ENCODE results near the gene ZNF774. TPM values are rescaled to one million over a fixed set of nuclear protein-coding genes. Genes with fewer than 3 reads are reported as not detected.
"Not testable (repeated sequence)": the region's sequence is repeated elsewhere in the genome, so short reads cannot be mapped to it uniquely, and the experiment has no call there.

ZNF774 gene
- total RNA-seq: 1 to 10 TPM; 1.1 to 2.1 TPM

DNA sequence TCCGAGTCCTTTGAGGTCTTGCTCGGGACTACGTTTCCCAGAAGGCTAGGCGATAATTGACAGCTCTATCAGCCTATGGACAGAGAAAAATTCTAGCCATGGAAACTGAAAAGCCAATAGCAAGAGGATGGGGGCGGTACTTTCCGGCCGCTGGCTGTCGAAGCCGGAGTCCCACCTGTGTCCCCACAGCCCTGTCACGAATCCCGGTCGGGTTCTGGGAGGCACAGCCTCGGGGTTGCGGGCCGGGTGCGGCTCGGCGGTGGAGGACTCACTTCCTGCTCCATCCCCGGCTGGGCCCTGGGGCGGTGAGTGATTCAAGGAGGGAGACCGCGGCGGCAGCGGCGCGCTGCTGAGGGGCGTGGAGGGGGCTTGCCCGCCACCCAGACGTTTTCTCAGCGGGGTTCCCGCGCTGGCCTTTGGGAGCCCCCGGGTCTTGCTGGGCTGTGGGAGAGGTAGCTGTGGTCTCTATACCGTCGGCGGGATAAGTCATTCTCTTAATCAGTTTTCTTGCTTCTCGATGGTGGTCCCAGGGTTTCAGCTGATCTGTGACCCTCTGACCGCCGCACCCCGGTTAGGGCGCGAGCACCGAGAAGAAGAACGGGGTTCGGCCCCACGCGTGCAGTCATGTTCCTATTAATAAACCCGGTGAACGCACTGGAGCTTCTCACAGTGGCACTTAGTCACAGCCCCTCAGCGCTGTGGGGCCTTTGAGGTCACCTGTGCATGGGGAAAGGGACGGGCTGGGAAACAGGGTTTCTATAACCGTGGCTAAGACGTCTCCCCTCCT, at the start of gene ZNF774:
Gene ZNF774, plus strand, starts transcription at position 178 of the 787 bp plus-strand sequence. CDS start 2,377 bp downstream, outside the sequence.
- no peaks in the 10 kb centered on the region for H3K9me3 Mint-ChIP-seq
- peak; percentile 94 for DNase-seq
- peak within 1 kb of the TSS; percentile 71 for H3K27ac Mint-ChIP-seq
- CTCF ChIA-PET: interaction anchor here (0.6 to 1.5 kb wide), 8 partner anchors 10 to 501 kb away, joined by 3 to 7 read pairs (median 3); no protein-coding TSS in a partner anchor
- POLR2A ChIA-PET: interaction anchor here (0.5 to 1.1 kb wide), 2 partner anchors 37 to 212 kb away, joined by 3 to 11 read pairs; no protein-coding TSS in a partner anchor
- no peaks in the 10 kb centered on the region for H3K36me3 Mint-ChIP-seq (ENCODE audit: low read depth)
- peak within 1 kb of the TSS; percentile 81 for H3K4me3 Mint-ChIP-seq
- peaks cover 19% of the 10 kb centered on the region for H3K4me1 Mint-ChIP-seq
- H3K27me3 Mint-ChIP-seq: no peaks in the 10 kb centered on the region

DNA sequence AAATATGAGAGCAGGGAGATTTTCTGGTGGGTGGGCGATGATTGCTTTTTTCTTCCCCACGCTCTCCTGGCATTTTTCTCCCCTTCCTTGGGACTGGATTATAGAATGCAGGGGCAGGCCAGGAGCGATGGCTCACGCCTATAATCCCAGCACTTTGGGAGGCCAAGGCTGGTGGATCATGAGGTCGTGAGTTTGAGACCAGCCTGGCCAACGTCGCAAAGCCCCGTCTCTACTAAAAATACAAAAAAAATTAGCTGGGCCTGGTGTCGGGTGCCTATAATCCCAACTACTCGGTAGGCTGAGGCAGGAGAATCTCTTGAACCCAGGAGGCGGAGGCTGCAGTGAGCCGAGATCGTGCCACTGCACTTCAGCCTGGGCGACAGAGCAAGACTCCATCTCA, 46.7 kb upstream of the ZNF774 start:
- POLR2A ChIA-PET: not testable (repeated sequence)
- CTCF ChIA-PET: interaction anchor here (0.7 to 3.2 kb wide), 7 partner anchors 10 to 57 kb away, joined by 3 to 17 read pairs (median 5); no protein-coding TSS in a partner anchor

DNA sequence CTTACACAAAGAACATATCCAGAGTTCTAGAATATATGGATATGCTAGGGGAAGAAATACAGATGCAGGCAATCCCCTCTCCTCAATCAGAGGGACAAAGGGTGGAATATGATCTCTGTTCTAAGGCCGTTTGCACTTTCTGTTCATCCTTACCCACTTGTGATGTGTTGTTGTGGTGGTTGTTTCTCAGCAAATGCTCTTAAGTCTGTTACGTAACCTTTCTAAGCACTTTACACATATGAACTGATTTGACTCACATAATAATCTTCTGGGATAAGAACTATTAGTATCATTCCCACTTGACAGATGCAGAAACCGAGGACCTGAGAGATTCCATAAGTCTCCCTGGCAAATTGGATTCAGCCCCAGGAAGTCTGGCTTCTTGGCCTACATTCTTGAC, 46.2 kb upstream of the ZNF774 start:
- POLR2A ChIA-PET: interaction anchor here (0.5 to 0.6 kb wide), 2 partner anchors 18 to 119 kb away, joined by 4 to 6 read pairs; no protein-coding TSS in a partner anchor
- CTCF ChIA-PET: interaction anchor here (0.6 to 3.2 kb wide), 7 partner anchors 9 to 342 kb away, joined by 3 to 17 read pairs (median 4); no protein-coding TSS in a partner anchor
- Mint-ChIP-seq H3K9me3 (no peaks in the 10 kb centered on the region), H3K27ac (peak overlapping the region; percentile 80), H3K4me3 (peak overlapping the region; percentile 14), H3K27me3 (no peaks in the 10 kb centered on the region), H3K4me1 (peaks cover 38% of the 10 kb centered on the region), H3K36me3 (ENCODE audit: low read depth) (no peaks in the 10 kb centered on the region)
- no peak for DNase-seq

More for the DNA sequence above, 46.7 kb upstream of the ZNF774 start:
- DNase-seq; H3K36me3 Mint-ChIP-seq (ENCODE audit: low read depth); H3K27ac Mint-ChIP-seq; H3K27me3 Mint-ChIP-seq; H3K4me3 Mint-ChIP-seq; H3K9me3 Mint-ChIP-seq: not testable (repeated sequence)
- peaks cover 40% of the 10 kb centered on the region for H3K4me1 Mint-ChIP-seq

DNA sequence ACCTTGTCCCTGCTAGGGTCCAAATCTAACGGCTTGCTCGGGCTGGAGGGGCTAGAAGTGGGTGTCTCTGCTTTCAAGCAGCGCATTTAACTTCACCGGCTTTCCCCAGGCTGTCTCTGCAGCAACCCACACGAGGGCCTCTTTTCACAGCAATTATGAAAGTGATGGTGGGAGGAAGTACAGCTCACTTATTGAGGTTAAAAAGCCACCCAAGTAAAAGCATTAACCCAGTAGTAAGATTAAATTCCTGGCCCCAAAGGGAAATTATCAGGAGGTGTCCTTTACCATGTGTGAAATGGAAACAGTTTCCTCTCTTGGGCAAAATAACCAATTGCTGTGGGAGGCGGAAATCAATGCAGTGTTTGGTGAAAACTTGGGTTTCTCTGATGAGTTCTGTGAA, 45.5 kb upstream of the ZNF774 start:
- peak; percentile 44 for DNase-seq
- Mint-ChIP-seq H3K4me3 (peak overlapping the region; percentile 14), H3K9me3 (no peaks in the 10 kb centered on the region), H3K27me3 (peaks cover 3% of the 10 kb centered on the region), H3K27ac (peak overlapping the region; percentile 80), H3K4me1 (peaks cover 34% of the 10 kb centered on the region), H3K36me3 (ENCODE audit: low read depth) (no peaks in the 10 kb centered on the region)
- POLR2A ChIA-PET: interaction anchor here (0.5 to 0.6 kb wide), 2 partner anchors 19 to 118 kb away, joined by 4 to 6 read pairs; no protein-coding TSS in a partner anchor
- CTCF ChIA-PET: interaction anchor here (0.6 to 3.2 kb wide), 10 partner anchors 8 to 341 kb away, joined by 3 to 17 read pairs (median 3); no protein-coding TSS in a partner anchor

DNA sequence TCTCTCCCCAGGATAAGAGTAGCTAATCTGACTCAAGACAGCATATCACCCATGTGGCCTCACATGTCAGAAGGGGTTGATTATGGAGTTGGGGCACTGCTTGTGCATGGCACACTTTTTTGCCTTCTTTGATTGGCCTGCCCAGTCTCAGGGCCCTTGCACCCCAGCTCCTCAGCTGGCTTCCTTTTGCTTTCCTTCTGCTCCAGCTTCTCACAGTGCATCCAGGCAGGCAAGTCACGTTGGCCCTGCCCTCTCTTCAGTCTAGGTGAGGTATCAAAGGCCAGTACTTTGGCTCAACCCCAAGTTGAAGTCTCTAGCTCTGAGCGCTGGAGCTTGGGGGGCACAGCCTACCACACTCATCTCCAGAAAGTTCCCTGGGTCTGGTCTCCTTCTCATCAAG, 44.4 kb upstream of the ZNF774 start:
- Mint-ChIP-seq H3K4me1 (peaks cover 28% of the 10 kb centered on the region), H3K27me3 (peaks cover 12% of the 10 kb centered on the region), H3K36me3 (ENCODE audit: low read depth) (no peaks in the 10 kb centered on the region), H3K4me3 (no peak overlapping the region), H3K27ac (no peak overlapping the region), H3K9me3 (no peaks in the 10 kb centered on the region)
- no peak for DNase-seq
- CTCF ChIA-PET: interaction anchor here (0.8 to 3.2 kb wide), 4 partner anchors 10 to 100 kb away, joined by 3 to 17 read pairs (median 4); no protein-coding TSS in a partner anchor
- POLR2A ChIA-PET: interaction anchor here (0.6 kb wide), 1 partner anchor 163 kb away, joined by 4 read pairs; no protein-coding TSS in a partner anchor

DNA sequence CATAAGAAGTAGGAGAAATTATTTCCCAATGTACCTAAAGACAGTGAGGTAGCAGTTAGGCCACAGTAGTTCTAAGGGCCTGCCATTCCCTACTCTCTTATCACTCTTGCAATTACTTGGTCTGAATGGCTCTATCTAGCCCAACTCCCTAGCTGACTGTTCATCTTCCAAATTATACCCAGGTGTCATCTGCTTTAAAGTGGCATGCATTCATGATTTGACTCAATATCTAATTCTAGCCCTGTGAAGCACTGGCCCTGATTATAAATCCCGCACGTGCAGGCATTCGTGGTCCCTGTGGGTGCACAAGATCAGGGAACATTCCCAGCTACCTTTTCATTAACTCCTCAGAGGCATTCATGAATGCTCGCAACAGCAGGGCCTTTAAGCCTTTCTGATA, 43.1 kb upstream of the ZNF774 start:
- POLR2A ChIA-PET: no interaction called here
- Mint-ChIP-seq H3K4me1 (peaks cover 25% of the 10 kb centered on the region), H3K36me3 (ENCODE audit: low read depth) (no peaks in the 10 kb centered on the region), H3K4me3 (no peak overlapping the region), H3K27me3 (peaks cover 20% of the 10 kb centered on the region), H3K27ac (no peak overlapping the region), H3K9me3 (no peaks in the 10 kb centered on the region)
- CTCF ChIA-PET: interaction anchor here (1.4 kb wide), 1 partner anchor 20 kb away, joined by 4 read pairs; no protein-coding TSS in a partner anchor
- DNase-seq: no peak

DNA sequence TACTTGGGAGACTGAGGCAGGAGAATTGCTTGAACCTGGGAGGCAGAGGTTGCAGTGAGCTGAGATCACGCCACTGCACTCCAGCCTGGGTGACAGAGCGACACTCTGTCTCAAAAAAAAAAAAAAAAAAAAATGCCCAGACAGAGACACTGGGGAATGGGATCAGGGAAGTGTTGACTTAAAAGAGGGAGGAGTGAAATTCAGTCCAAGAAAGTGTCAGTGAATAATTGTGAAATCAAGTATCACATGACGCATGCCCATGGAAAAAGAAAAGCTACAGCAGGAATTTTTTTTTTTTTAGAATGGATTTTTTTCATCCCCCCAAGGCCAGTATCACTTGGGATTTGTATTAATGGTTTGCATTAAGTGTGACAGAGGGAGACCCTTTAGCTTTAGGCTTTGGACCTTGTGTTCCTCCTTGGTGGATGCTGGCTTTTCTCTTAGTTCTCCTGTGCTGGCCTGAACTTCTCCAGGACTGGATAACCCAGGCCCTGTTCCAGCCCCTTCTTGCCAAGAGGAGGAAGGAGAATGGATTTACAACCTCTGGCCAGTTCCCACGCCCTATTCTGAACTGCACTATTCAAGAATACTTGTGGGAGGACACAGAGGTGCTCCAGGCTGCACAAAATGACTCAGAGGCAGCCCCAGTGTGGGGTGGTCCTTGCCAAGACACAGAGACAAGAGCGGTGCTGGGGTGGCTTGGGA, 36.7 kb upstream of the ZNF774 start:
- no peak for DNase-seq
- POLR2A ChIA-PET: no interaction called here
- H3K9me3 Mint-ChIP-seq: no peaks in the 10 kb centered on the region
- no peaks in the 10 kb centered on the region for H3K36me3 Mint-ChIP-seq (ENCODE audit: low read depth)
- CTCF ChIA-PET: interaction anchor here (0.6 to 1.1 kb wide), 5 partner anchors 9 to 897 kb away, joined by 3 to 6 read pairs (median 3); no protein-coding TSS in a partner anchor
- H3K27me3 Mint-ChIP-seq: peaks cover 21% of the 10 kb centered on the region
- no peak overlapping the region for H3K4me3 Mint-ChIP-seq
- H3K27ac Mint-ChIP-seq: no peak overlapping the region
- peaks cover 6% of the 10 kb centered on the region for H3K4me1 Mint-ChIP-seq

DNA sequence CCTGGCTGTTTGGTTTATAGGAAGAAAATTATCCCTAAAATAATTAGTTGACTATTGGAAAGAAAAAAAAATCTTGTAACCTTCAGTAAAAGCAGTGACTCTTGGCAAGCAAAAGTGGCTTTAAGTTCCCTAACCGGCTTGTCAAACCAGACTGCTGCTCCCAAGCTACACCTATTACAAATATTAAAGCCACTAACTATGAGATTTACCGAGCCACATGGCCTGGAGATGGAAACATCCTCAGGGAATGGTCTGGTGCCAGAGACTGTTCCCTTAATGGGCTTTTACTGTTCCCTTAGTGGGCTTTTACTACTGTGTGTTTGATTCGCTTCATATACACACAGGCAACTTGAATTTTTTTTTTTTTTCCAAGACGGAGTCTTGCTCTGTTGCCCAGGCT, 35.9 kb upstream of the ZNF774 start:
- peaks cover 8% of the 10 kb centered on the region for H3K4me1 Mint-ChIP-seq

DNA sequence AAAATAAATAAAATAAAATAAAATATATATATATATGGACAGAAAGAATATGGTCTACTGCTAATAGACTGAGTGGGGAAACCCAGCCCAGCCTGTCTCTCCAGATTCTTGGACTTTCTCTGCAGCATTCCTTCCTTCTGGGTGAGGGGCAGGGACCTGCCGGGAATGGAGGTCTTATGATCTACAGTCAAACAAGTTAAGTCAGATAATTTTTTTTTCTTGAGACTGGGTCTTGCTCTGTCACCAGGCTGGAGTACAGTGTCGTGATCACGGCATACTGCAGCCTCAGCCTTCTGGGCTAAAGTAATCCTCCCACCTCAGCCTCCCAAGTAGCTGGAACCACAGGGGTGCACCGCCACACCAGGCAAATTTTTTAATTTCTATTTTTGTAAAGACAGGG, 33.5 kb upstream of the ZNF774 start:
- Mint-ChIP-seq H3K9me3 (no peaks in the 10 kb centered on the region), H3K36me3 (ENCODE audit: low read depth) (no peaks in the 10 kb centered on the region), H3K27me3 (peaks cover 3% of the 10 kb centered on the region), H3K4me3 (no peak overlapping the region), H3K27ac (no peak overlapping the region), H3K4me1 (peaks cover 8% of the 10 kb centered on the region)
- DNase-seq: no peak
- ChIA-PET CTCF (interaction anchor here (0.6 to 3.8 kb wide), 9 partner anchors 14 to 567 kb away, joined by 3 to 25 read pairs (median 6); partner anchors contain the start of gene SEMA4B), POLR2A (no interaction called here)

More for the DNA sequence above, 35.9 kb upstream of the ZNF774 start:
- H3K36me3 Mint-ChIP-seq (ENCODE audit: low read depth): no peaks in the 10 kb centered on the region
- no peak overlapping the region for H3K27ac Mint-ChIP-seq
- H3K4me3 Mint-ChIP-seq: no peak overlapping the region
- no peaks in the 10 kb centered on the region for H3K9me3 Mint-ChIP-seq
- no peak for DNase-seq
- H3K27me3 Mint-ChIP-seq: peaks cover 21% of the 10 kb centered on the region
- ChIA-PET POLR2A (no interaction called here), CTCF (interaction anchor here (0.6 to 1.0 kb wide), 2 partner anchors 9 to 241 kb away, joined by 3 read pairs; no protein-coding TSS in a partner anchor)

DNA sequence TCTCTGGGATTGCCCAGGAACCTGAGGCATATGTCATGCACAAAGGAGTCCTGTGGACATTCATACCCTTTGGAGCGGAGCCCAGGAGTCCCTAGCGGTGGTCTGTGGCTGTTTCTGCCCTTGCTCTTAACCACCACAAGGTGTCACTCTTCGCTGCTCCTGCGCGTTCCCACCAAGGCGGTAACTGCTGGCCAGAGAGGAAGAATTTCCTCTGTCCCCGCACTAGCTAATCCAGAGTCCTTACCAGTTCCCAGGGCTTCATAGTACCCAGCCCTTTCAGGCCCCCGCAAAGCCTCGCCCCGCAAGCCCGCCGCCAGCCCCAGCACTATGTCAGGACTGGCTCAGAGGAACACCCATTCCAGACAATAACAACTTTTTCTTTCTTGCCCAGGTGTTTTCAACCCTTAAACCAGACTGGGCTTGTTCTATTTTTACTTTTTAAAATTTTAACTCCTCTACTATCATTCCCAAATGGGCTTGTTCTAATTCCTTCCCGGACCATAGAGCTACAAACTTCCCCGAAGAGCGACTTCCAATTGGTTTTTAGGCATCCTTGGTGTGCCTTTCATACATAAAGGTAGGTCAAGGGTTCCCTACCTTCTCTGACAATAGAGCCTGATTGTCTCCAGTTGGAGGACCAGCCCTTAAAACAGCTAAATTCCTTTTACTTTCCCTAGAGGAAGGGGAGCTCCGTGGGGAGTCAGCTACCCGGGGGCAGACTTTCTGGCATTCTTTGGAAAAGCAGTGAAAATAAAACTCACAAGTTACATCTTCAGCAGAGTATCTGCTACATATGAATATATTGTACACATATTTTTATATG, 31.8 kb upstream of the ZNF774 start:
- Mint-ChIP-seq H3K27ac (no peak overlapping the region), H3K36me3 (ENCODE audit: low read depth) (no peaks in the 10 kb centered on the region), H3K4me3 (no peak overlapping the region), H3K4me1 (peaks cover 8% of the 10 kb centered on the region), H3K9me3 (no peaks in the 10 kb centered on the region), H3K27me3 (no peaks in the 10 kb centered on the region)
- DNase-seq: peak; percentile 73
- ChIA-PET CTCF (interaction anchor here (0.5 to 3.8 kb wide), 50 partner anchors 9 to 713 kb away, joined by 3 to 25 read pairs (median 4); partner anchors contain the start of genes HDDC3, IDH2, IQGAP1 and SEMA4B), POLR2A (interaction anchor here (0.6 kb wide), 1 partner anchor 308 kb away, joined by 3 read pairs; no protein-coding TSS in a partner anchor)

DNA sequence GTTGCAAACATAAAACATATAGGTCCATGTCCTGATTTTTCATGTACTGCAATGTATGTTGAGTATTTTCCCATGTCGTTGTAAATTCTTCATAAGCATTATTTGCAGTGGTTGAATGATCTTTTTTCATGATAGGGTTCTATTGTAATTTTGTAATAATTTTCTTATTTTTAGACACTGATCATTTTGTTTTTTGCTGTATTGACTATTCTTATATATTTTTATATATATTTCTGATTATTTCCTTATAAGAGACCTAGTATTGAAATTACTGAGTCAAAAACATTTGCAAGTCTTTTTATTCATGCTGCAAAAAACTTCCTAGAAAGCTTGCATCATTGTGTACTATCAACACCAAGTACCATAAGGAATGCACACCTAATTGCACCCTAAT, 31.2 kb upstream of the ZNF774 start:
- H3K36me3 Mint-ChIP-seq (ENCODE audit: low read depth): no peaks in the 10 kb centered on the region
- ChIA-PET POLR2A (no interaction called here), CTCF (interaction anchor here (0.6 to 3.8 kb wide), 17 partner anchors 9 to 612 kb away, joined by 3 to 25 read pairs (median 6); partner anchors contain the start of genes HDDC3 and IDH2)
- H3K9me3 Mint-ChIP-seq: no peaks in the 10 kb centered on the region
- H3K4me3 Mint-ChIP-seq: no peak overlapping the region
- no peak overlapping the region for H3K27ac Mint-ChIP-seq
- H3K27me3 Mint-ChIP-seq: no peaks in the 10 kb centered on the region
- H3K4me1 Mint-ChIP-seq: peaks cover 8% of the 10 kb centered on the region
- DNase-seq: no peak

DNA sequence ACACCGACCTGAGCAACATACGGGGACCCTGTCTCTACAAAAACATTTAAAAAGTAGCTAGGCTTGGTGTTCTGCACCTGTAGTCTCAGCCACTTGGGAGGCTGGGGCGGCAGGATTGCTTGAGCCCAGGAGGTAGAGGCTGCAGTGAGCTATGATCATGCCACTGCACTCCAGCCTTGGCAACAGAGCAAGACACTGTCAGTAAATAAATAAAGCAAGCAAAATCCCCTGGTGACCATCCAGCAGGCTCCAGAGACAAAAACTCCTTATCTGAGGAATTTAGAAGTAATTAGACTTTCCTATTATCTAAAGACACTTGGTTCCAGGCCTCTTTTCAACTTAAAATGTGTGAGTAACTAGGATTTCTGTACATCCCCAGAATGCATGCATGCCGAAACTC, 29.5 kb upstream of the ZNF774 start:
- POLR2A ChIA-PET: no interaction called here
- no peak overlapping the region for H3K4me3 Mint-ChIP-seq
- H3K36me3 Mint-ChIP-seq (ENCODE audit: low read depth): no peaks in the 10 kb centered on the region
- peaks cover 9% of the 10 kb centered on the region for H3K4me1 Mint-ChIP-seq
- no peak overlapping the region for H3K27ac Mint-ChIP-seq
- CTCF ChIA-PET: interaction anchor here (1.6 kb wide), 1 partner anchor 130 kb away, joined by 3 read pairs; no protein-coding TSS in a partner anchor
- H3K27me3 Mint-ChIP-seq: no peaks in the 10 kb centered on the region
- no peaks in the 10 kb centered on the region for H3K9me3 Mint-ChIP-seq
- DNase-seq: no peak

Data from activated CD4-positive, alpha-beta T cell treated with anti-CD3 and anti-CD28 coated beads, Interleukin-2, amount 10 ng/mL, durations not matched to agents 7 days and 5 days (primary cell).